Measurements from ENCODE around the gene PADI6. TPM values are rescaled to one million over a fixed set of nuclear protein-coding genes. Genes with fewer than 3 reads are reported as not detected.

PADI6 gene
- total RNA-seq, 1 donor from 2014 or later = not detected

GRCh38 chr1:17422461-17422860, 50.5 kb downstream of the PADI6 start:
- intact Hi-C loops (cut with DNase I) = loop anchor here (10.0 kb wide), 1 partner anchor 192 kb away; no protein-coding TSS in a partner anchor
- DNase-seq (ENCODE audit: missing footprints) = no peak
- ATAC-seq = no peak

GRCh38 chr1:17423781-17424245, 51.8 kb downstream of the PADI6 start:
- DNase-seq (ENCODE audit: missing footprints) (no peak), ATAC-seq (peak; percentile 82)
- intact Hi-C loops (cut with DNase I) = loop anchor here (10.0 kb wide), 1 partner anchor 191 kb away; no protein-coding TSS in a partner anchor

- ATAC-seq (no peak), DNase-seq (ENCODE audit: missing footprints) (no peak)
- intact Hi-C loops (cut with DNase I) = loop anchor here (10.0 kb wide), 1 partner anchor 189 kb away; no protein-coding TSS in a partner anchor
Observed at GRCh38 chr1:17425806-17426600, 54.0 kb downstream of the PADI6 start.

GRCh38 chr1:17427696-17428660, 56.0 kb downstream of the PADI6 start:
- DNase-seq (ENCODE audit: missing footprints) = no peak
- intact Hi-C loops (cut with DNase I) = loop anchor here (10.0 kb wide), 1 partner anchor 187 kb away; no protein-coding TSS in a partner anchor
- ATAC-seq = no peak

- DNase-seq (ENCODE audit: missing footprints) = no peak
- no peak for ATAC-seq
- intact Hi-C loops (cut with DNase I) = loop anchor here (10.0 kb wide), 1 partner anchor 186 kb away; no protein-coding TSS in a partner anchor
Observed at GRCh38 chr1:17429183-17429582, 57.2 kb downstream of the PADI6 start.

- no peak for DNase-seq (ENCODE audit: missing footprints)
- no peak for ATAC-seq
- intact Hi-C loops (cut with DNase I) = no loop called here
Observed at GRCh38 chr1:17432412-17432811, 60.4 kb downstream of the PADI6 start.

- no peak for ATAC-seq
- intact Hi-C loops (cut with DNase I) = no loop called here
- no peak for DNase-seq (ENCODE audit: missing footprints)
Observed at GRCh38 chr1:17433261-17433660, 61.3 kb downstream of the PADI6 start.

GRCh38 chr1:17434016-17434415, 62.0 kb downstream of the PADI6 start:
- DNase-seq (ENCODE audit: missing footprints) (no peak), ATAC-seq (no peak)
- intact Hi-C loops (cut with DNase I) = no loop called here

GRCh38 chr1:17434601-17435000, 62.6 kb downstream of the PADI6 start:
- intact Hi-C loops (cut with DNase I) = no loop called here
- ATAC-seq (no peak), DNase-seq (ENCODE audit: missing footprints) (no peak)

GRCh38 chr1:17436380-17437174, 64.6 kb downstream of the PADI6 start:
- DNase-seq (ENCODE audit: missing footprints) (no peak), ATAC-seq (no peak)
- intact Hi-C loops (cut with DNase I) = no loop called here

GRCh38 chr1:17437260-17437579, 65.2 kb downstream of the PADI6 start:
- intact Hi-C loops (cut with DNase I) = no loop called here
- no peak for ATAC-seq
- DNase-seq (ENCODE audit: missing footprints) = no peak

GRCh38 chr1:17437580-17438317, 65.8 kb downstream of the PADI6 start:
- ATAC-seq = peak; percentile 36
- intact Hi-C loops (cut with DNase I) = no loop called here
- peak; percentile 73 for DNase-seq (ENCODE audit: missing footprints)

- DNase-seq (ENCODE audit: missing footprints) (peak; percentile 82), ATAC-seq (peak; percentile 54)
- intact Hi-C loops (cut with DNase I) = loop anchor here (1.0 kb wide), 1 partner anchor 18 kb away; no protein-coding TSS in a partner anchor
Observed at GRCh38 chr1:17438318-17439249, 66.6 kb downstream of the PADI6 start.

- ATAC-seq = peak; percentile 87
- peak; percentile 85 for DNase-seq (ENCODE audit: missing footprints)
- intact Hi-C loops (cut with DNase I) = loop anchor here (1.0 kb wide), 1 partner anchor 19 kb away; no protein-coding TSS in a partner anchor
Observed at GRCh38 chr1:17439250-17440073, 67.5 kb downstream of the PADI6 start, which contains the start of gene RCC2. TSS of gene RCC2 (minus strand) at chr1:17439677. CDS start at chr1:17438514, 1,163 bp downstream.

- ATAC-seq (no peak), DNase-seq (ENCODE audit: missing footprints) (no peak)
- intact Hi-C loops (cut with DNase I) = no loop called here
Observed at GRCh38 chr1:17440074-17440826, 68.3 kb downstream of the PADI6 start.

Data from Right ventricle myocardium inferior (tissue), 1 donor.